H1 (cell line): ENCODE results near the gene ZNF488. TPM values are rescaled to one million over a fixed set of nuclear protein-coding genes. Genes with fewer than 3 reads are reported as not detected.

Experiments
- CTCF ChIA-PET: fragments of 300-600 bp; sonication (Branson Sonifier 250); formaldehyde crosslinking; loops from one replicate; lab custom pipeline; 2021; ENCODE audit not compliant: partially characterized antibody; lab: Charles Lee
- POLR2A ChIA-PET: fragments of 300-600 bp; sonication (Branson Sonifier 250); formaldehyde crosslinking; loops from one replicate; lab custom pipeline; 2021; ENCODE audit warnings: inconsistent platforms; ENCODE audit not compliant: partially characterized antibody; lab: Charles Lee
- DNase-seq, 2 experiments: peaks; one replicate each; pipeline versions ENCODE4 v3.0.0 to v3.0.0-alpha.2; 2010 to 2022; ENCODE audit warnings: low spot score in 2 of 2, low read depth in 1 of 2, mixed read lengths in 1 of 2
- FAIRE-seq: peaks from 2 replicates; lab custom pipeline; 2011; peaks lifted over from hg19 to GRCh38; lab: Jason Lieb, UNC
- H2AFZ ChIP-seq: 2 replicates; pipeline ENCODE4 v1.8.1; 2012; ENCODE audit warnings: low read length, inconsistent platforms
- H2AK5ac ChIP-seq: 2 replicates; pipeline ENCODE4 v1.6.1; 2013; ENCODE audit warnings: low read depth, low read length
- H2BK120ac ChIP-seq: replicated peaks from 2 replicates; pipeline ENCODE3; 2013; ENCODE audit warnings: low read depth, low read length, inconsistent platforms
- H2BK12ac ChIP-seq: 2 replicates; pipeline ENCODE4 v1.6.1; 2013; ENCODE audit warnings: low read depth, low read length
- H2BK15ac ChIP-seq: 2 replicates; pipeline ENCODE4 v1.6.1; 2013; ENCODE audit warnings: low read length
- H2BK20ac ChIP-seq: 2 replicates; pipeline ENCODE4 v1.6.1; 2013; ENCODE audit warnings: low read length
- H2BK5ac ChIP-seq: 2 replicates; pipeline ENCODE4 v1.6.1; 2013; ENCODE audit warnings: low read depth, low read length
- H3K14ac ChIP-seq: 2 replicates; pipeline ENCODE4 v1.6.1; 2013; ENCODE audit warnings: inconsistent platforms; ENCODE audit not compliant: insufficient read length
- H3K18ac ChIP-seq: 2 replicates; pipeline ENCODE4 v1.6.1; 2013; ENCODE audit warnings: low read length; ENCODE audit errors: extremely low read depth
- H3K23ac ChIP-seq: 2 replicates; pipeline ENCODE4 v1.6.1; 2013; ENCODE audit warnings: inconsistent platforms; ENCODE audit not compliant: insufficient read length
- H3K23me2 ChIP-seq: 2 replicates; pipeline ENCODE4 v1.6.1; 2013; ENCODE audit warnings: low read depth, low read length
- H3K27ac ChIP-seq: 2 replicates; pipeline ENCODE4 v1.6.1; 2011; ENCODE audit warnings: low read depth, low read length, inconsistent platforms
- H3K27me3 ChIP-seq, 4 experiments: replicated peaks in 1 of 4; 1 replicate in 1 of 4; 2 replicates in 3 of 4; pipeline versions ENCODE4 v1.6.1 to v1.8.1; 2011 to 2013; ENCODE audit warnings: low read length in 3 of 4, mild to moderate bottlenecking in 3 of 4, inconsistent platforms in 2 of 4, mixed read lengths in 2 of 4, moderate library complexity in 1 of 4; ENCODE audit not compliant: control insufficient read depth in 3 of 4, insufficient read depth in 3 of 4; ENCODE audit errors: extremely low read depth in 1 of 4
- H3K36me3 ChIP-seq, 4 experiments: 2 replicates each; pipeline versions ENCODE4 v1.6.1 to v1.8.1; 2011 to 2013; ENCODE audit warnings: mild to moderate bottlenecking in 4 of 4, low read length in 3 of 4, moderate library complexity in 2 of 4, control low read depth in 1 of 4, inconsistent platforms in 1 of 4; ENCODE audit not compliant: insufficient read depth in 4 of 4, control insufficient read depth in 2 of 4
- H3K4ac ChIP-seq: replicated peaks from 2 replicates; pipeline ENCODE3; 2013; ENCODE audit warnings: low read length, low read depth, mixed read lengths, inconsistent platforms; ENCODE audit not compliant: insufficient read length
- H3K4me1 ChIP-seq, 4 experiments: replicated peaks in 1 of 4; 1 replicate in 1 of 4; 2 replicates in 3 of 4; pipeline versions ENCODE4 v1.6.1 to v1.8.1; 2011 to 2013; ENCODE audit warnings: low read length in 3 of 4, inconsistent platforms in 2 of 4, mixed read lengths in 1 of 4; ENCODE audit not compliant: insufficient read depth in 4 of 4, control insufficient read depth in 3 of 4
- H3K4me2 ChIP-seq, 2 experiments: 2 replicates each; pipeline versions ENCODE4 v1.6.1 to v1.8.1; 2011 to 2013; ENCODE audit warnings: low read depth in 2 of 2, low read length in 2 of 2, control low read depth in 1 of 2, inconsistent platforms in 1 of 2, mild to moderate bottlenecking in 1 of 2; ENCODE audit not compliant: insufficient read depth in 1 of 2
- H3K4me3 ChIP-seq, 4 experiments: fragments of 200-600, 300-600 bp in 1 of 4; sonication (generic), shearing (Covaris generic), sonication (Bioruptor Twin) in 1 of 4; 2 replicates each; pipeline versions ENCODE4 v1.5.1 to v1.8.1; 2011 to 2016; ENCODE audit warnings: low read length in 4 of 4, low read depth in 3 of 4, control low read depth in 2 of 4, inconsistent platforms in 2 of 4, mild to moderate bottlenecking in 2 of 4, mixed read lengths in 1 of 4, moderate library complexity in 1 of 4; ENCODE audit not compliant: insufficient read depth in 2 of 4; ENCODE audit errors: extremely low read depth in 1 of 4
- H3K56ac ChIP-seq: replicated peaks from 2 replicates; pipeline ENCODE3; 2013; ENCODE audit warnings: low read depth, mild to moderate bottlenecking, mixed read lengths, low read length, inconsistent platforms; ENCODE audit not compliant: insufficient read length
- H3K79me1 ChIP-seq: 2 replicates; pipeline ENCODE4 v1.6.1; 2013; ENCODE audit warnings: low read depth, low read length, control low read depth
- H3K79me2 ChIP-seq, 2 experiments: 2 replicates each; pipeline versions ENCODE4 v1.6.1 to v1.8.1; 2012 to 2013; ENCODE audit warnings: low read length in 2 of 2, mild to moderate bottlenecking in 2 of 2, inconsistent platforms in 1 of 2; ENCODE audit not compliant: insufficient read depth in 2 of 2, control insufficient read depth in 1 of 2
- H3K9ac ChIP-seq, 4 experiments: replicated peaks in 1 of 4; 1 replicate in 1 of 4; 2 replicates in 3 of 4; pipeline versions ENCODE4 v1.6.1 to v1.8.1; 2011 to 2013; ENCODE audit warnings: low read depth in 3 of 4, low read length in 3 of 4, control low read depth in 2 of 4, mild to moderate bottlenecking in 2 of 4, moderate library complexity in 2 of 4, inconsistent platforms in 1 of 4; ENCODE audit errors: extremely low read depth in 1 of 4
- H3K9me3 ChIP-seq, 2 experiments: 2 replicates each; pipeline versions ENCODE4 v1.6.1 to v1.8.1; 2012 to 2013; ENCODE audit warnings: mild to moderate bottlenecking in 2 of 2, moderate library complexity in 2 of 2, control low read depth in 1 of 2, inconsistent platforms in 1 of 2, low read depth in 1 of 2, low read length in 1 of 2, mixed read lengths in 1 of 2; ENCODE audit not compliant: insufficient read depth in 2 of 2
- H4K20me1 ChIP-seq, 2 experiments: replicated peaks in 1 of 2; 2 replicates each; pipeline versions ENCODE3 to v1.8.1; 2011 to 2013; ENCODE audit warnings: inconsistent platforms in 2 of 2, low read length in 2 of 2, mild to moderate bottlenecking in 1 of 2; ENCODE audit not compliant: insufficient read depth in 2 of 2, control insufficient read depth in 1 of 2
- H4K5ac ChIP-seq: 2 replicates; pipeline ENCODE4 v1.6.1; 2013; ENCODE audit warnings: low read length, low read depth, mixed read lengths, inconsistent platforms; ENCODE audit not compliant: insufficient read length
- H4K8ac ChIP-seq: 2 replicates; pipeline ENCODE4 v1.8.0; 2013; ENCODE audit warnings: mild to moderate bottlenecking, moderate library complexity, low read length, inconsistent platforms; ENCODE audit not compliant: insufficient read depth; ENCODE audit errors: extremely low read depth
- H4K91ac ChIP-seq: replicated peaks from 2 replicates; pipeline ENCODE3; 2013; ENCODE audit warnings: low read length, mixed read lengths, inconsistent platforms; ENCODE audit not compliant: insufficient read length
- CBX5 ChIP-seq: fragments of 300-800, 300-1000 bp; sonication (generic); IDR thresholded peaks from 2 replicates; pipeline ENCODE4 v1.7.1; 2016; ENCODE audit warnings: antibody characterized with exemption, low read length, low read depth
- EZH2 ChIP-seq: fragments of 200-600 bp; sonication (generic); IDR thresholded peaks from 2 replicates; pipeline ENCODE4 v1.7.1; 2012; ENCODE audit warnings: low read depth, mild to moderate bottlenecking, moderate library complexity, low read length, inconsistent platforms; ENCODE audit not compliant: severe bottlenecking
- JUND ChIP-seq: IDR thresholded peaks from 2 replicates; pipeline ENCODE4 v1.6.1; 2011; ENCODE audit warnings: mild to moderate bottlenecking, improper control_type of control experiment, low read length
- KDM4A ChIP-seq: IDR thresholded peaks from one replicate; pipeline ENCODE4 v1.7.1; 2012; ENCODE audit warnings: low read depth, mild to moderate bottlenecking, moderate library complexity, low read length, inconsistent platforms; ENCODE audit not compliant: severe bottlenecking
- RNF2 ChIP-seq: fragments of 200-900, 300-1000 bp; sonication (generic); IDR thresholded peaks from 2 replicates; pipeline ENCODE4 v1.7.1; 2016; ENCODE audit warnings: borderline replicate concordance, low read depth, mild to moderate bottlenecking, antibody characterized with exemption, low read length; ENCODE audit not compliant: poor library complexity, severe bottlenecking; ENCODE audit errors: missing control alignments
- WGBS, 2 experiments: shearing (Covaris generic) in 1 of 2; methylation state at CpG; one replicate each; pipeline versions ENCODE4 v1.1.6 to v1.1.7; 2013 to 2015; ENCODE audit warnings: low lambda C conversion rate in 2 of 2, mixed read lengths in 2 of 2, inconsistent platforms in 1 of 2, low coverage in 1 of 2, missing lambda C conversion rate in 1 of 2; ENCODE audit not compliant: insufficient replicate concordance in 2 of 2, insufficient coverage in 1 of 2, insufficient read length in 1 of 2; ENCODE audit errors: extremely low coverage in 1 of 2, missing lambda C conversion rate in 1 of 2; 5-methylcytosine and 5-hydroxymethylcytosine counted together
- polyA plus RNA-seq, 7 experiments: library from polyadenylated mRNA; depleted of rRNA in 3 of 7; stranded (reverse) in 5 of 7; unstranded in 2 of 7; fragments of >200 nt in 5 of 7; fragments of 200-250 nt in 2 of 7; gene quantifications; 1 replicate in 5 of 7; 2 replicates in 1 of 7; 4 replicates in 1 of 7; pipeline versions ENCODE4 v1.2.1 to v1.2.3, GENCODE V29; 2011 to 2013; ENCODE audit warnings: missing spikeins in 2 of 7, mixed read lengths in 2 of 7
- total RNA-seq: library from RNA; stranded (reverse); fragmentation: NEBNext Ultra II Directional; extraction: Animal tissue kit (Norgen Biotek cat#: 25700); gene quantifications from 2 replicates; pipeline ENCODE4 v1.2.1, GENCODE V29; 2021
- TF ChIP-seq, protein P1 (sequence below): IDR thresholded peaks from 2 replicates; pipeline ENCODE4 v1.6.1; 2012; ENCODE audit warnings: inconsistent platforms
- TF ChIP-seq, protein P2 (sequence below), 3 experiments: IDR thresholded peaks; 1 replicate in 2 of 3; 2 replicates in 1 of 3; pipeline versions ENCODE4 v1.5.1 to v1.6.1; 2011; ENCODE audit warnings: low read length in 3 of 3, mild to moderate bottlenecking in 3 of 3, inconsistent platforms in 2 of 3, low read depth in 1 of 3, moderate library complexity in 1 of 3; ENCODE audit not compliant: insufficient read depth in 1 of 3; ENCODE audit errors: control extremely low read depth in 1 of 3

Gene ZNF488
- total and polyA plus RNA-seq, 2 of the 8 experiments (the other 6 are each of a cell fraction or from before 2014, with no cell fraction given), result 7.9 to 11.4 TPM

GRCh38 chr10:47353351-47353750 lies 30.7 kb downstream of the ZNF488 start:
- Histone ChIP-seq H2BK120ac (no peak overlapping the region), H4K20me1 (no peaks in the 10 kb centered on the region), H3K9ac (no peak overlapping the region), H3K79me1 (no peaks in the 10 kb centered on the region)
- POLR2A ChIA-PET, result no interaction called here
- TF ChIP-seq EZH2 (no peak), KDM4A (no peak), CBX5 (no peak), RNF2 (no peak), JUND (no peak)
- TF ChIP-seq, protein P1, sequence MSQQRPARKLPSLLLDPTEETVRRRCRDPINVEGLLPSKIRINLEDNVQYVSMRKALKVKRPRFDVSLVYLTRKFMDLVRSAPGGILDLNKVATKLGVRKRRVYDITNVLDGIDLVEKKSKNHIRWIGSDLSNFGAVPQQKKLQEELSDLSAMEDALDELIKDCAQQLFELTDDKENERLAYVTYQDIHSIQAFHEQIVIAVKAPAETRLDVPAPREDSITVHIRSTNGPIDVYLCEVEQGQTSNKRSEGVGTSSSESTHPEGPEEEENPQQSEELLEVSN, result no peak
- TF ChIP-seq, protein P2, sequence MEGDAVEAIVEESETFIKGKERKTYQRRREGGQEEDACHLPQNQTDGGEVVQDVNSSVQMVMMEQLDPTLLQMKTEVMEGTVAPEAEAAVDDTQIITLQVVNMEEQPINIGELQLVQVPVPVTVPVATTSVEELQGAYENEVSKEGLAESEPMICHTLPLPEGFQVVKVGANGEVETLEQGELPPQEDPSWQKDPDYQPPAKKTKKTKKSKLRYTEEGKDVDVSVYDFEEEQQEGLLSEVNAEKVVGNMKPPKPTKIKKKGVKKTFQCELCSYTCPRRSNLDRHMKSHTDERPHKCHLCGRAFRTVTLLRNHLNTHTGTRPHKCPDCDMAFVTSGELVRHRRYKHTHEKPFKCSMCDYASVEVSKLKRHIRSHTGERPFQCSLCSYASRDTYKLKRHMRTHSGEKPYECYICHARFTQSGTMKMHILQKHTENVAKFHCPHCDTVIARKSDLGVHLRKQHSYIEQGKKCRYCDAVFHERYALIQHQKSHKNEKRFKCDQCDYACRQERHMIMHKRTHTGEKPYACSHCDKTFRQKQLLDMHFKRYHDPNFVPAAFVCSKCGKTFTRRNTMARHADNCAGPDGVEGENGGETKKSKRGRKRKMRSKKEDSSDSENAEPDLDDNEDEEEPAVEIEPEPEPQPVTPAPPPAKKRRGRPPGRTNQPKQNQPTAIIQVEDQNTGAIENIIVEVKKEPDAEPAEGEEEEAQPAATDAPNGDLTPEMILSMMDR (IDR thresholded peaks at IDR 0.05; ENCODE audit: control extremely low read depth in 1 of 3, insufficient read depth in 1 of 3, low read depth in 1 of 3, low read length in 3 of 3), result no peak
- TF ChIP-seq, all 59 proteins: peak for 0
- Histone ChIP-seq H3K23ac (no peak overlapping the region), H3K4ac (no peak overlapping the region), H3K36me3 (no peaks in the 10 kb centered on the region), H3K23me2 (no peaks in the 10 kb centered on the region), H2BK15ac (no peak overlapping the region), H3K27ac (no peak overlapping the region), H2BK12ac (no peak overlapping the region), H3K18ac (no peak overlapping the region), H2BK5ac (no peak overlapping the region), H4K91ac (no peak overlapping the region), H3K4me1 (no peaks in the 10 kb centered on the region; a peak in 1 of 7 replicates), H3K9me3 (no peaks in the 10 kb centered on the region), H3K56ac (no peak overlapping the region), H3K79me2 (no peaks in the 10 kb centered on the region), H3K4me2 (no peak overlapping the region), H4K8ac (no peak overlapping the region), H2AFZ (no peak overlapping the region), H4K5ac (no peak overlapping the region), H2BK20ac (no peak overlapping the region), H3K14ac (no peak overlapping the region), H3K27me3 (no peaks in the 10 kb centered on the region; a peak in 1 of 7 replicates), H3K4me3 (no peak overlapping the region), H2AK5ac (0 out of 2 replicates have a peak overlapping the region, but pooled peaks have one; percentile 16)
- WGBS, 2 experiments, result 89% methylated on average over 5 of the region's 6 CpGs; no CpG with 5 or more reads in 1 of the 2 experiments
- no peak for DNase-seq
- CTCF ChIA-PET, result interaction anchor here (0.8 to 14.6 kb wide), 9 partner anchors 8 to 329 kb away, joined by 3 to 132 read pairs (median 6); no protein-coding TSS in a partner anchor
- no peak for FAIRE-seq
